Measurements from ENCODE around the gene RREB1. TPM values are rescaled to one million over a fixed set of nuclear protein-coding genes. Genes with fewer than 3 reads are reported as not detected.
A peak's percentile ranks its signal among the peaks of the same experiment; 100 is the strongest.

RREB1 gene
- total RNA-seq, 1 experiment from 2014 or later: 35.8 TPM

GRCh38 chr6:7139835-7140470, 32.2 kb downstream of the RREB1 start:
- Histone ChIP-seq H3K18ac (ENCODE audit: insufficient read length, low read depth, low read length) (no peak overlapping the region), H3K14ac (ENCODE audit: insufficient read depth, low read length) (no peak overlapping the region), H4K5ac (ENCODE audit: insufficient read length, low read depth, low read length) (no peak overlapping the region), H2BK12ac (ENCODE audit: insufficient read length, low read depth, low read length) (no peak overlapping the region), H2BK120ac (ENCODE audit: low read depth, low read length, poor library complexity, severe bottlenecking) (no peak overlapping the region), H4K20me1 (ENCODE audit: control insufficient read depth, insufficient read depth, insufficient read length) (no peaks in the 10 kb centered on the region), H3K9me3 (ENCODE audit: control insufficient read depth, low read depth, low read length) (no peaks in the 10 kb centered on the region), H3K4ac (ENCODE audit: low read depth, low read length) (no peak overlapping the region), H3K79me2 (ENCODE audit: insufficient read depth, low read length) (peaks cover 5% of the 10 kb centered on the region; the same call in 1 of the 2 replicates), H3K23ac (ENCODE audit: insufficient read length, low read depth, low read length) (no peak overlapping the region), H3K4me2 (ENCODE audit: insufficient read depth, insufficient read length, low read length) (peak overlapping the region; percentile 51), H4K8ac (replicated peaks; ENCODE audit: insufficient read length, low read depth, low read length) (no peak overlapping the region), H3K4me1 (ENCODE audit: insufficient read depth, low read length) (peaks cover 16% of the 10 kb centered on the region), H3K27me3 (ENCODE audit: insufficient read depth, low read length) (no peaks in the 10 kb centered on the region), H2BK20ac (ENCODE audit: low read depth, low read length, poor library complexity, severe bottlenecking) (no peak overlapping the region), H3K23me2 (ENCODE audit: insufficient read length, low read depth, low read length, poor library complexity, severe bottlenecking) (peaks cover 4% of the 10 kb centered on the region), H3K79me1 (ENCODE audit: insufficient read depth, low read depth, low read length, poor library complexity, severe bottlenecking) (no peaks in the 10 kb centered on the region), H2AFZ (ENCODE audit: low read length) (no peak overlapping the region), H3K56ac (ENCODE audit: insufficient read length, low read depth, low read length) (no peak overlapping the region), H2BK5ac (ENCODE audit: insufficient read length, low read length) (no peak overlapping the region), H4K91ac (ENCODE audit: insufficient read length, low read depth, low read length) (no peak overlapping the region), H2BK15ac (ENCODE audit: low read depth, low read length) (no peak overlapping the region), H3K27ac (ENCODE audit: insufficient read length, low read depth, low read length) (no peak overlapping the region), H3T11ph (ENCODE audit: low read length) (no peak overlapping the region), H2AK5ac (ENCODE audit: insufficient read length, low read length) (no peak overlapping the region), H3K9ac (ENCODE audit: extremely low read depth, insufficient read length, low read length) (no peak overlapping the region)
- DNase-seq: no peak
- no CpG with 5 or more reads among the region's 7 CpGs for WGBS (ENCODE audit: extremely low coverage, insufficient read length, low lambda C conversion rate)
- Mint-ChIP-seq H3K36me3 (ENCODE audit: insufficient read depth in 1 of 3, low read depth in 3 of 3) (no peaks in the 10 kb centered on the region; a peak in 1 of 7 replicates), H3K4me3 (peak overlapping the region; percentile 68 to 83), H3K27me3 (ENCODE audit: low read depth) (no peaks in the 10 kb centered on the region), H3K9me3 (no peaks in the 10 kb centered on the region), H3K4me1 (peaks cover 54 to 67% of the 10 kb centered on the region in 2 experiments), H3K27ac (peak overlapping the region in 1 of 3 experiments; percentile 96; a peak in 1 of 7 replicates)
- TF ChIP-seq, protein P1, sequence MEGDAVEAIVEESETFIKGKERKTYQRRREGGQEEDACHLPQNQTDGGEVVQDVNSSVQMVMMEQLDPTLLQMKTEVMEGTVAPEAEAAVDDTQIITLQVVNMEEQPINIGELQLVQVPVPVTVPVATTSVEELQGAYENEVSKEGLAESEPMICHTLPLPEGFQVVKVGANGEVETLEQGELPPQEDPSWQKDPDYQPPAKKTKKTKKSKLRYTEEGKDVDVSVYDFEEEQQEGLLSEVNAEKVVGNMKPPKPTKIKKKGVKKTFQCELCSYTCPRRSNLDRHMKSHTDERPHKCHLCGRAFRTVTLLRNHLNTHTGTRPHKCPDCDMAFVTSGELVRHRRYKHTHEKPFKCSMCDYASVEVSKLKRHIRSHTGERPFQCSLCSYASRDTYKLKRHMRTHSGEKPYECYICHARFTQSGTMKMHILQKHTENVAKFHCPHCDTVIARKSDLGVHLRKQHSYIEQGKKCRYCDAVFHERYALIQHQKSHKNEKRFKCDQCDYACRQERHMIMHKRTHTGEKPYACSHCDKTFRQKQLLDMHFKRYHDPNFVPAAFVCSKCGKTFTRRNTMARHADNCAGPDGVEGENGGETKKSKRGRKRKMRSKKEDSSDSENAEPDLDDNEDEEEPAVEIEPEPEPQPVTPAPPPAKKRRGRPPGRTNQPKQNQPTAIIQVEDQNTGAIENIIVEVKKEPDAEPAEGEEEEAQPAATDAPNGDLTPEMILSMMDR (conservative IDR thresholded peaks at IDR 0.05): no peak

Measured in H9 (cell line).